Stimulated activated naive CD8-positive, alpha-beta T cell treated with anti-CD3 and anti-CD28 coated beads, Interleukin-15, amount 100 ng/mL, for 72 hours (primary cell): ENCODE results near the gene LDLRAD4.
A peak's percentile ranks its signal among the peaks of the same experiment; 100 is the strongest.

Experiments used
- ATAC-seq: fragments of 150-1000 bp; cut with Tn5 transposase; 2 replicates; pipeline ENCODE4 v1.10.0; 2021; ENCODE audit warnings: mild to moderate bottlenecking, moderate library complexity
- DNase-seq, 2 donors: peaks; one replicate each; pipeline ENCODE4 v3.0.0; 2021 to 2022
- H3K27ac Mint-ChIP-seq, 2 donors: one replicate each; pipeline ENCODE4 v1.8.0; 2022; ENCODE audit warnings: mild to moderate bottlenecking in 2 of 2, mixed read lengths in 2 of 2, moderate library complexity in 2 of 2
- H3K27me3 Mint-ChIP-seq: one replicate; pipeline ENCODE4 v1.8.0; 2022; ENCODE audit warnings: mixed read lengths
- H3K4me1 Mint-ChIP-seq: one replicate; pipeline ENCODE4 v1.8.0; 2022; ENCODE audit warnings: mild to moderate bottlenecking, mixed read lengths
- H3K4me3 Mint-ChIP-seq, 2 donors: one replicate each; pipeline ENCODE4 v1.8.0; 2022; ENCODE audit warnings: mild to moderate bottlenecking in 2 of 2, mixed read lengths in 2 of 2, moderate library complexity in 1 of 2
- H3K9me3 Mint-ChIP-seq, 2 donors: one replicate each; pipeline ENCODE4 v1.8.0; 2022; ENCODE audit warnings: mixed read lengths in 2 of 2

Gene LDLRAD4

DNA sequence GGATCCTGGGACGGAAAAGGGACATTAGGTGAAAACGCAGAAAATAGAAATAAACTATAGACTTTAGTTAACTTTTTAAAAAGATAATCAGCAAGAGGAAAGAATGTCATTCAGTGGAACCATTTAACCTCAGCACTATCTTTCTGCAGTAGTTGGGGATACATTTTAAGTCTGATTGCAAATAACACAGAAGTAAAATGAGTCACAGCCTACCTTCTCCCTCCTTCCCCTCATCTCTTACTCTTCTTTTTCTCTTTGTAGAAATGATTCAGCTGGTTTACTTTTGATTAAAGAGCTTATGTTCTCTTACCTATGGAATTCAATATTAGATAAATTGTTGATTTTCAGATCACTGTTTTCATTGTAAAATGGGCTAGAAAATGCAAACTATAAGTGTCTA is 336.6 kb downstream of the LDLRAD4 start:
- DNase-seq, result no peak
- Mint-ChIP-seq H3K27me3 (no peaks in the 10 kb centered on the region), H3K4me3 (no peak overlapping the region), H3K9me3 (no peaks in the 10 kb centered on the region), H3K4me1 (peaks cover 33% of the 10 kb centered on the region), H3K27ac (no peak overlapping the region)
- ATAC-seq, result no peak

DNA sequence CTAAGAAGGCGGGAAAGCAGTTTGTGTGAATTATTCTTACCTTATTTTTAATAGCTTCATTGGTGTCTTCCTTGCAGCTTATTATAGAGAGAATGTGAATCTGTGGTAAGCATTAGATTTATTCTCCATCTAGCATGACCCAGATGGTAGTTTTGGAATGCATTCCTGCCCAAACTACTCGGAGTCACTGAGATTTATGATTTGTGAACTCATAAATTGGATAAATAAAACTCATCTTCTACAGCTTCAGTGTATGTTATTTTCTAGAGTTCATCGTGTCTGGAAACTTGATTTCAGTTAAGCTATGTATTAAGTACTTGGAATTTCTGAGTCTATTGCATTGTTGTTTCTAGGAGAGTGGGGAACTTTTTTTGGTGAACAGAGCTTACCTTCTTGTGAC is 337.3 kb downstream of the LDLRAD4 start:
- H3K27me3 Mint-ChIP-seq, result no peaks in the 10 kb centered on the region
- no peak overlapping the region for H3K27ac Mint-ChIP-seq
- peaks cover 34% of the 10 kb centered on the region for H3K4me1 Mint-ChIP-seq
- ATAC-seq, result no peak
- H3K4me3 Mint-ChIP-seq, result no peak overlapping the region
- no peaks in the 10 kb centered on the region for H3K9me3 Mint-ChIP-seq
- DNase-seq, result no peak

DNA sequence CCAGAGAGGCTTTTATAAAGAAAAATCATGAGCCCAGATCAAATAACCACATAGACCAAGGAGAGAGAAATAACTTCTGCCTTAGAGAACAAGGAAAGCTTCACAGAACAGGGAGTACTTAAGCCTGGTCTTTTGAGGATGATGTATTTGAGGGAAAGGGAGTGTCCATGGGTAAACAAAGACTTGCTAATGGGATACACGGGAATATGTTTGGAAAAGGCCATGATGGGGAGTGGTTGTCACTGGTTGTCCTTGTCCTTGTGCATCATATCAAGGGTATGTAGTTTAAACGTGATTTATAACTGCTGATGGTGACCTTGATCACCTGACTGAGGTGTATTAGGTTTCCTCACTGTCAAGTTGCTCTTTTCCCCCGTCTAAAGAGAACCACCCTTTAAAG is 337.9 kb downstream of the LDLRAD4 start:
- H3K9me3 Mint-ChIP-seq, result no peaks in the 10 kb centered on the region
- ATAC-seq, result no peak
- H3K27me3 Mint-ChIP-seq, result no peaks in the 10 kb centered on the region
- no peak for DNase-seq
- no peak overlapping the region for H3K27ac Mint-ChIP-seq
- H3K4me1 Mint-ChIP-seq, result peaks cover 34% of the 10 kb centered on the region
- no peak overlapping the region for H3K4me3 Mint-ChIP-seq

DNA sequence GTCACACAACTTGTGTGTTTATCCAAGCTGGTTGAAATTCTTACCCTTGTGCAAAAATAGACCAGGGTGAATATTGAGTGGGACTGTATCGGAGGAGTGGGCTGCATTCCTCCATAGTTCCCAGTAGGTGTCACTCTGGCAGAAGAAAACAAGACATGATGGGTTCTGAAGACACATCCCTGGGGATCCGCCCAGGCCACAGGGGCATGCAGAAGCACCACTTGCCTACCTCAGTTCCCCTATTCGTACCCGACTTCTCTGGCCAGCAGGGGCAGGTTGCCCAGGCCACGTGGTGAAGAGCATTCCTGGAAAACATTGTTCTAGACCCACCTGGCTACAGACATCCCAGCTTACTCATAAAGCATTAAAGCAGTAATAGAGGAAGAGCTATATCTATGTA is 339.6 kb downstream of the LDLRAD4 start:
- Mint-ChIP-seq H3K9me3 (no peaks in the 10 kb centered on the region), H3K4me1 (peaks cover 49% of the 10 kb centered on the region), H3K27me3 (no peaks in the 10 kb centered on the region), H3K4me3 (peak overlapping the region in 1 of 2 donors; percentile 31), H3K27ac (peak overlapping the region; percentile 48 to 77)
- peak; percentile 39 for ATAC-seq
- peak in 1 of 2 donors; percentile 30 for DNase-seq

DNA sequence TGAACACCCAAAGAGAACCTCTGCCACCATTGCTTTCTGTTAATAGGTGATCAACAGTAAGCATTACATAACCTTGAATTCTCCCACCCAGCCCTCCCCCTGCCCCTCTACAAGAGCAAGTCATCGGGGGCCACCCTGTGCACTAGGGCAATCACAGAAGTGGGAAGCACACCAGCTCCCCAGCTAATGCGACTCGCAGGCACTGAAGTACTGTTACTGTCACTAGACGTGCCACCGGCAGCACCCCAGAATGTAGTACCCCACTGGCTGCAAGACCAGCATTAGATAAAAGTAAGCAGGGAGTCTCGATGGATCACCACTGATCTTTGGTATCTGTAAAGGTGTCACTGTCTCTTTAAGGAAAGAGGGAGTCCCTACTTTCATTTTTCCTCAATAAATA is 340.2 kb downstream of the LDLRAD4 start:
- no peak for ATAC-seq
- Mint-ChIP-seq H3K9me3 (no peaks in the 10 kb centered on the region), H3K4me1 (peaks cover 55% of the 10 kb centered on the region)

DNA sequence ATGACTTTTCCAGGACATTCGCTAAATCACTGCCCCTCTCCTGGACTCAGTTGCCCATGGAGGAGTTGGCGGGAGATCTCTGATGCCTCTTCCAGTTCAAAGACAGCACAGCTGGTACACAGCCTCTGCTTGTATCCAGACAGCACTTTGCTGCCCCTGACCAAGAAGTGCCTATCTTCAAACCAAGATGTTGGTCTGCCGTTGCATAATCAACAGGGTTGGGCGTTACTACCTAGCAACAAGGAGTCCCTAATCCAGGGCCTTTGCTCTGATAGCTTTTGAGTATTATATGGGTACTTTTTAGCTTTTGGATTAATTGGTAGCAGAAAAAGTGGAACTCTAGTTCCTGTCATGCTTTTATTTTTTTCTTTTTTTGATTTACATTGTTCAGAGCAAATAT is 341.2 kb downstream of the LDLRAD4 start:
- Mint-ChIP-seq H3K27ac (no peak overlapping the region), H3K4me1 (peaks cover 62% of the 10 kb centered on the region), H3K4me3 (no peak overlapping the region), H3K27me3 (no peaks in the 10 kb centered on the region), H3K9me3 (no peaks in the 10 kb centered on the region)
- ATAC-seq, result no peak
- no peak for DNase-seq

More for the DNA sequence above, 340.2 kb downstream of the LDLRAD4 start:
- no peak overlapping the region for H3K4me3 Mint-ChIP-seq
- no peak for DNase-seq
- no peak overlapping the region for H3K27ac Mint-ChIP-seq
- H3K27me3 Mint-ChIP-seq, result no peaks in the 10 kb centered on the region

DNA sequence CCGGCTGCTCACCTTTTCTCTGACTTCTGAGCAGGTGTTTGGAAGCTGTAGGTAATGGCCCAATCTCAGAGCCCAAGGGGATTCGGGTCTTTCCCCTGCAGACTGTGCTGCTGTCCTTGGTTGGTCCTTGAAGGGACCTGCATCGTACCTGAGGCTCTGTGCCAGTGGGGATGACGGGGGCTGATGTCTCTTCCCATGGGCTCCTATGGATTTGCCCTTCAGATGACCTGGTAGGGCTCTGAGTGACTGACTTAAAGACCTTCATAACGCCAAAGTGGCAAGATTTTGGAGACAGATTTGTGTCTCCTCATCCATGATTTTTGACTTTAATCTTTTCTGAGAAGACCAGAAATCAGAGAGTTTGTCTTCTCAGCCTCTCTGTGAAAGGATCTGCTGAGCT is 341.7 kb downstream of the LDLRAD4 start:
- Mint-ChIP-seq H3K27me3 (no peaks in the 10 kb centered on the region), H3K4me3 (no peak overlapping the region), H3K9me3 (no peaks in the 10 kb centered on the region), H3K27ac (no peak overlapping the region), H3K4me1 (peaks cover 62% of the 10 kb centered on the region)
- ATAC-seq (no peak), DNase-seq (no peak)

DNA sequence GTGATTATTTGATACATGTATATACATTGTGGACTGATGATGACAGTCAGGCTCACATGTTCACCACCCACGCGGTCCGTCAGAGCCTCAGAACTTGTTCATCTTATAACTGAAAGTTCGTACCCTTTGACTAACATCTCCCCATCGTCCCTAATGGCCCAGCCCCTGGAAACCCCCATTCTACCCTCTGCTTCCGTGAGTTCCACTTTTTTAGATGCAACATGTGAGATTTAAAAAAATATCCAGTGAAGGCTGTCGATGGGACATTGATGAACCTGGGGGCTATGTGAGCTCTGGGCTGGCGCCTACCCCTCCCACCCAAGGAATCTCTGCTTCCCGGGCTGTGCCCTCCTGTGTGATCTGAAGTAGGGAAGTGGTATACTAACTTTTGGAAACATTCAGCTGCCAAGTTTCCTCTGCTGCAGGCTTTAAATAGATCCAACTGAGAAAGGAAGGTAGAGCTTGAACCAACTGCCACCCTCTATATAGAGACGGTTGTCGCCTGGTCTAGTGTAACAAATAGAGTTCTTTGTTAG is 344.0 kb downstream of the LDLRAD4 start:
- DNase-seq (peak; percentile 75 to 89), ATAC-seq (peak; percentile 94)
- no peaks in the 10 kb centered on the region for H3K27me3 Mint-ChIP-seq
- H3K27ac Mint-ChIP-seq, result peak overlapping the region; percentile 95 to 98
- H3K4me1 Mint-ChIP-seq, result peaks cover 82% of the 10 kb centered on the region
- H3K4me3 Mint-ChIP-seq, result peak overlapping the region; percentile 84 to 88
- H3K9me3 Mint-ChIP-seq, result no peaks in the 10 kb centered on the region

DNA sequence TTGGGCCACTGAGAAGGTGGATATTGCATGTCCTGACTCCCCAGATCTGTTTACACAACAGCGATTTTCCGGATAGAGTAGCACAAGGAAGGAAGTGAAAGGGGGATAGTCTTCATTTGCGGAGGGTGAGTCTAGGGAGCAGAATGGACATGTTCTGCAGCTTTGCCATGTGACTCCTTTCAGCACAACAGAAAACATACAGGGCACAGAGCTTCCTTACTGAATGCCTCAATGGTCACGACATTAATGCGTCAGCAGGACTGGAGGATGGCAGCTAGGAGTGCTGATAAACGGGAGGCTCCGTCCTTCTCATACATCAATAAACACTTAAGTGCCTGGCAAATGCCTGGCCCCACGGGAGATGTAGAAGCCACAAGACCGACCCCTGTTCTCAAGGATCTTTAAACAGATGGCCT is 344.8 kb downstream of the LDLRAD4 start:
- no peaks in the 10 kb centered on the region for H3K9me3 Mint-ChIP-seq
- peak overlapping the region in 1 of 2 donors; percentile 53 for H3K4me3 Mint-ChIP-seq
- no peaks in the 10 kb centered on the region for H3K27me3 Mint-ChIP-seq
- ATAC-seq (no peak), DNase-seq (no peak)
- peaks cover 84% of the 10 kb centered on the region for H3K4me1 Mint-ChIP-seq
- H3K27ac Mint-ChIP-seq, result peak overlapping the region in 1 of 2 donors; percentile 4

DNA sequence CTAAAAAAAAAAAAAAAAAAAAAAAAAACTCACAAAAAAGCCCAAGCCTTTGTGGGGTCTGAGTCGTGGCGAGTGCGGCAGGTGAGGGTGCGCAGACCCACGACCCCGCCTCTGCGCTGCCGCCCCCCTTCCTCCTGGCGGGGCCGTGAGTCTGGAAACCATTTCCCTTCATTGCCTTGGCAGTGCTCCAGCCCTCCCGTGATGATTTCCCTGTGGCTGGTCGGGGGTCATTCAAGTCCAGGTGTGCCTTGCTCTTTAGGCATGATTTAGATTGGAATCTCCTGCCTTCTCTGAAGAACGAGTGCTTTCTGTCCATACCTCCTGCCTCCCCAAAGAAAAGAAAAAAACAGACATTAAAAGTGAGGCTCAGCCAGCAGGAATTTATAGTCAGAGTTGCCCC is 346.0 kb downstream of the LDLRAD4 start:
- no peaks in the 10 kb centered on the region for H3K9me3 Mint-ChIP-seq
- peaks cover 89% of the 10 kb centered on the region for H3K4me1 Mint-ChIP-seq
- peak overlapping the region; percentile 81 to 96 for H3K27ac Mint-ChIP-seq
- no peak for DNase-seq
- ATAC-seq, result no peak
- H3K4me3 Mint-ChIP-seq, result peak overlapping the region; percentile 60 to 77
- no peaks in the 10 kb centered on the region for H3K27me3 Mint-ChIP-seq

DNA sequence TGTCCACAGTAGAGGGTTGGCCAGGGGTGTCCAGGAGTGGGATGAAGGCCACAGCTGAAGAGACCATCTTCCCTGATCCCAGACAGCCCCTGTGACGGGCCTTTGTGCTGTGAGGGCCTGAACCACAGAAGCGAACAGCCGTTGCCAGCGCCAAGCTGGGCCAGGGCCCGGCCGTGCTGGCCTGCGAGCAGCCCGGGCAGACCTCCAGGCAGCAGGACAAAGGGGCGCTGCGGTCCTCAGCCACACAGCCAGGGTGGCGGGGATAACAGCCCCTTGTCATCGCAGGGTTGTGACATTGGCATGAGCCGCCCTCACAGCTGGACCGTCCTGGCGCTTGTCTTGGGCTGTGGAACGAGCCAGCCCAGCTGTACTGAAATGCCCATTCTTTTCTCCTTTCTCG is 346.7 kb downstream of the LDLRAD4 start:
- Mint-ChIP-seq H3K4me1 (peaks cover 96% of the 10 kb centered on the region), H3K4me3 (peak overlapping the region in 1 of 2 donors; percentile 18), H3K27me3 (no peaks in the 10 kb centered on the region), H3K27ac (peak overlapping the region in 1 of 2 donors; percentile 96), H3K9me3 (no peaks in the 10 kb centered on the region)
- no peak for DNase-seq
- no peak for ATAC-seq

DNA sequence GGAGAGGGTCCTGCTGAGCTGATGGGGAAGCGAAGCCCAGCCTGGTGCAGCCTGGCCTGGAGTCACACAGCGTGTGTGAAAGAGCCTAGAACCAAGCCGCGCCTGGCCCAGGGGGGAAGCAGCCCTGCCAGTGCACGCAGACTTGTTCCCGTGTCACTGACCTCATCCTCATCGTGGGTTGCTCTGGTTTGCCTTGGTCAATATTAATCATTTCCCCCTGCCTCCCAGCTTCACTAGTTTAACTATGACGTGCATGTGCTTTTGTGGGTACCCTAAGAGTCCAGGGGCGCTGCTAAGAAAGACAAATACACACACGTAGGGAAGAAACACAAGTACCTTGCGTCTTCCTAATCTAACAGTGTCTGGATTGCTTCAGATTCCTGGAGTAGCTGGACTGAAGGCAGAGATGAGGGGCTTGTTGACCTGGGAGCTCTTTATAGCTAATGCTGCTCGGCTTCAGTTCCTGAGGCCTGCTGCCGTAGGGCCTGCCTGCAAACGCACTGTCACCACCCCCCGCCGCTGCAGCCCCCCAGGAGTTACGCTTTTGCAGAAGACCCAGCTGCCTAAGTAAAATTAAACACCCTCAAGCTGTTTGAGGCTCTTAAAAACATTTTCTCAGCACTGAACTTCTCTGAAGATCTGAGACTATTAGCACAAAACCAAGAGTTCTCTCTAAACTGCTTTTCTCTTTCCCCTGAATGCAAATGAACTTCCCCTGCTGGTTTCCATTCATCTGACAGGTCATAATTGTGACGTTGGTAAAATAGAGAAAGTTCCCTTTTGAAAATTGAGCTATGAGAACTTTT is 348.6 kb downstream of the LDLRAD4 start:
- Mint-ChIP-seq H3K9me3 (no peaks in the 10 kb centered on the region), H3K27ac (peak overlapping the region; percentile 93 to 95), H3K4me3 (peak overlapping the region; percentile 78 to 80), H3K4me1 (peaks cover 97% of the 10 kb centered on the region), H3K27me3 (no peaks in the 10 kb centered on the region)
- DNase-seq (peak; percentile 23 to 61), ATAC-seq (peak; percentile 57)

DNA sequence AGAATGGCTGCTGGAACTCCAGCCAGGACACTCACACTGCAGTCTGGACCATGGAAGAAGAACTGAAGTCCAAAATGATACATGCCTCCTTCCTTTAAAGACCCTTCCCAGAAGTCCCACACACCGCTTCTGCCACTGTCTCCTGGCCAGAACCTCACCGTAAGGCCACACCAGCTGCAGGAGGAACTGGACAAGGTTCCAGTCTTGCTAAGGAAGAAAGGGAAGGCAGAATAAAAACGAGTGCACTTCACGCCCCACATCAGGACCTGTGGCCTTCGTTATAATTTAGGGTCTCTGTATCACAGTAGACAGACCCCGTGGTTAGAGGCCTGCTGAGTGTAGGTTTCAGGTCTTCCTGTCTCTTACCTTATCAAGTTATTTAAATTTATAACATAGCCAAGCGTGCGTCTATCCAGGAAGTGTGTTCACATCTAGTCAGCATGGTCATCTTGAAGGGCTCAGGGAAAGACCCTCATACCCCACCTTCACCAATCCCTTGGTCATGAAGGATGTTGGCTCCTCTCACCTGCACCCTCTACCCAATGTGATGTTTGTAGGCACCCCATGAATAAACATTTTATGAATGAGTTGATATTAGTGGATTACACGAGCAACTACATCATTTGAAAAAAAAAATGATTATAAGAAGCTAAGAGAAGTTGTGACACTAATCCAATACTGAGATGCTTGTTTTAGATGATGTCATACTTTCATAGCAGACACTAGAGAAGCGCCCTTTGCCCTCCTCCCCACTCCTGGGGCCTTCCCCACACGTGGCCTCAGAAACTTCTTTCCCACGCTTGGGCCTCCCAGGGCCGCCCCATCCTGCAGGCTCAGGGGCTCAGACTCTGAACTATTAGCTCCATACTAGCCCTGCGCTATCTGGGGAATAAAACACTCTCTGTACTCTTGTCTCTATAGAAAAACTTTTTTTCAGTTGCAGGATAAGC is 350.2 kb downstream of the LDLRAD4 start:
- H3K4me1 Mint-ChIP-seq, result peaks cover 89% of the 10 kb centered on the region
- DNase-seq (peak in 1 of 2 donors; percentile 72), ATAC-seq (peak; percentile 82)
- no peaks in the 10 kb centered on the region for H3K27me3 Mint-ChIP-seq
- no peaks in the 10 kb centered on the region for H3K9me3 Mint-ChIP-seq
- peak overlapping the region; percentile 87 to 93 for H3K27ac Mint-ChIP-seq
- H3K4me3 Mint-ChIP-seq, result peak overlapping the region; percentile 41 to 80

DNA sequence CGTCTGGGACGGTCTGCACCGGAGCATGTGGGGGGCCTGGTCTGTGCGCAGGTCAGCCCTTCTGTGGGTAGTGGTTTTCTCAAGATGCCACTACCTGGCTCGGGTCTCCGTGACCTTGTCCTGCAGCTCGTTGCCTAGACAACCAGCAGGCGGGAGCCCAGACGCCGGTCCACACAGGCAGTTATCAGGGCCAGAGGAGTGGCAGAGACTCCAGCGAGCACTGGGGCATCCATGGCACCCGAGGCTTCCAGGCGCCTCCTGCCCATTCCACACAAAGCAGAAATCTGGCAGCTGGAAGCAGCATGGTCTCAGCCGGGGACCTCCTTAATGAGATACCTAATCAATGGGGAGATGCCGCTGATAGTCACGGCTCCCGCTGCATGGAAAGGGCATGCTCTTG is 351.7 kb downstream of the LDLRAD4 start:
- Mint-ChIP-seq H3K27me3 (no peaks in the 10 kb centered on the region), H3K4me1 (peaks cover 85% of the 10 kb centered on the region), H3K27ac (no peak overlapping the region), H3K4me3 (no peak overlapping the region), H3K9me3 (no peaks in the 10 kb centered on the region)
- ATAC-seq (no peak), DNase-seq (no peak)

DNA sequence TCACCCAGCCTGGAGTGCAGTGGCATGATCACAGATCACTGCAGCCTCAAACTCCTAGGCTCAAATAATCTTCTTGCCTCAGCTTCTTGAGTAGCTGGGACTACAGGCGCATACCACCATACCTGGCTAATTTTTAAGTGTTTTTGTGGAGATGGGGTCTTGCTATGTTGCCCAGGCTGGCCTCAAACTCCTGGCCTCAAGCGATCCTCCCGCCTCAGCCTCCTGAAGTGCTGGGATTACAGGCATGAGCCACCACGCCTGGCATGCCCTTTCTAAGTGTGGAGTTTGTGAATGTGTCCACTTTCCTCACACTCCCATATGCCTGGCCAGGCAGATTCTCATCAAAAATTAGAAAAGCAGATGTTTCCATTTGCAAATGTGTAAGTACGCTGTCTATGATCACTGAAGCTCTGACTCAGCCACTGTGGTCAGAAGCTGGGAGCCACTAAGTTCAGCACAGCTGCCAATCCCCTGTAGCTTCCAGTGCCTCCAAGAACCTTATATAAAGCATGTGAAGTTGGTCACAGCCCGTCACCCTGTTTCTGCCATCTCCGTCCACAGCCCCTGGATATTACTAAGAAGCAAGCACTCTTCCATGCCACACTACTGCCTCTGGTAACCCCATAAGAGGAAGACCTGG is 352.4 kb downstream of the LDLRAD4 start:
- H3K9me3 Mint-ChIP-seq, result no peaks in the 10 kb centered on the region
- DNase-seq (no peak), ATAC-seq (no peak)
- no peaks in the 10 kb centered on the region for H3K27me3 Mint-ChIP-seq
- H3K4me3 Mint-ChIP-seq, result no peak overlapping the region
- H3K4me1 Mint-ChIP-seq, result peaks cover 82% of the 10 kb centered on the region
- H3K27ac Mint-ChIP-seq, result peak overlapping the region in 1 of 2 donors; percentile 4
